ENCODE data around the gene ARFGEF2. TPM values are rescaled to one million over a fixed set of nuclear protein-coding genes. Genes with fewer than 3 reads are reported as not detected.

ARFGEF2 gene
- total and polyA plus RNA-seq, 4 donors, result 7.4 to 35.1 (median 20.1) TPM

DNA sequence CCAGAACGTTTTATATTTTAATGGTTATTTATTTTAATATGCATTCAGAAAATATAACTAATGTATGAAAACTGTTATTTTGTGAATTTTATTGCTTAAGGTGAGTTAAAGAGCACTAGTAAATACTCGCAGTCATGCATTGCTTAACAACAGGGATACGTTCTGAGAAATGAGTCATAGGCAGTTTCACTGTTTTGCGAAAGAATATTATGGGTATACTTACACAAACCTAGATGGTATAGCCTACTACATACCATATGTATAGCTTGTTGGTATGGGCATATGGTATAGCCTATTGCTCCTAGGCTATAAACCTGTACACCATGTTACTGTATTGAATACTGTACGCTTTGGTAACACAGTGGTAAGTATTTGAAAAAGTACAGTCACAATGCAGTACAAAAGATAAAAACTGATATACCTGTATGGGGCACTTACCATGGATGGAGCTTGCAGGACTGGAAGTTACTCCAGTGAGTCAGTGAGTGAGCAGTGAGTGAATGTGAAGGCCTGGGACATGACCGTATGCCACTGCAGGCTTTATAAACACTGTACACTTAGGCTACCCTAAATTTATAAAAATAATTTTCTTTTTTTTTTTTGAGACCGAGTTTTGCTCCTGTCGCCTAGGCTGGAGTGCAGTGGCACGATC is 38.5 kb downstream of the ARFGEF2 start:
- DNase-seq (no peak), ATAC-seq (ENCODE audit: insufficient read depth, low FRiP score) (no peak)
- Histone ChIP-seq H3K27me3 (ENCODE audit: control insufficient read depth in 3 of 3, insufficient read depth in 3 of 3, low read length in 2 of 3) (no peaks in the 10 kb centered on the region), H3K9ac (ENCODE audit: insufficient read depth in 1 of 2, low read length in 2 of 2) (no peak overlapping the region), H3K9me3 (ENCODE audit: control insufficient read depth in 4 of 4, insufficient read depth in 3 of 4, low read length in 3 of 4) (no peaks in the 10 kb centered on the region), H3K27ac (ENCODE audit: low read depth in 1 of 2, low read length in 1 of 2) (no peak overlapping the region), H3K4me3 (no peak overlapping the region), H3K4me1 (ENCODE audit: control insufficient read depth in 5 of 5, insufficient read depth in 5 of 5, low read length in 5 of 5) (peaks cover 0 to 3% (median 0%) of the 10 kb centered on the region in 5 donors), H3K36me3 (ENCODE audit: control insufficient read depth in 4 of 4, insufficient read depth in 4 of 4, low read length in 4 of 4) (peaks cover 6 to 29% (median 12%) of the 10 kb centered on the region in 4 donors)
- no peak for TF ChIP-seq CTCF (IDR thresholded peaks at IDR 0.05; ENCODE audit: control extremely low read depth, extremely low read depth)
- 82 to 91% methylated on average over 9 of the region's 9 CpGs for WGBS, 2 donors

DNA sequence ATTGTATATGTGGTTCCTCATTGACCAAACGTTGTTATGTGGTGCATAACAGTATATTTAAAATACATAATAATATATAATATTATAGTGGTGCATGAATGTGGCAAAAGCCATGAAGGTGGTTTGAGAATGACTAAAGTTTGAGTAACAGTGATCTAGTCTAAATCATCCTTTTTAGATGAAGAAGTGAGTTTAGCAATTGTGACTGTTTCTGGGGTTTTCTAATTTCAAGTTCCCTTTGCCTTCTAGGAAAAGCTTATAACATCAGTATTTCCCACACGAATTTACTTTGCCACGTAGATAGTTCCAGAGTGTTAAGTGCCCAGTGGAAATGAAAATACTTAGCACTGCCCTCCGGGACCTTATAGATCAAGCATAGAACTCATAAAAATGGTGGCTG is 40.9 kb downstream of the ARFGEF2 start:
- 80 to 86% methylated on average over 4 of the region's 4 CpGs for WGBS, 2 donors
- Histone ChIP-seq H3K4me3 (no peak overlapping the region), H3K36me3 (ENCODE audit: control insufficient read depth in 4 of 4, insufficient read depth in 4 of 4, low read length in 4 of 4) (peaks cover 6 to 33% (median 11%) of the 10 kb centered on the region in 4 donors), H3K9ac (ENCODE audit: insufficient read depth in 1 of 2, low read length in 2 of 2) (no peak overlapping the region), H3K27ac (ENCODE audit: low read depth in 1 of 2, low read length in 1 of 2) (no peak overlapping the region), H3K9me3 (ENCODE audit: control insufficient read depth in 4 of 4, insufficient read depth in 3 of 4, low read length in 3 of 4) (no peaks in the 10 kb centered on the region), H3K27me3 (ENCODE audit: control insufficient read depth in 3 of 3, insufficient read depth in 3 of 3, low read length in 2 of 3) (no peaks in the 10 kb centered on the region), H3K4me1 (ENCODE audit: control insufficient read depth in 5 of 5, insufficient read depth in 5 of 5, low read length in 5 of 5) (no peaks in the 10 kb centered on the region)
- TF ChIP-seq CTCF (IDR thresholded peaks at IDR 0.05; ENCODE audit: control extremely low read depth, extremely low read depth), result no peak
- no peak for DNase-seq
- no peak for ATAC-seq (ENCODE audit: insufficient read depth, low FRiP score)

DNA sequence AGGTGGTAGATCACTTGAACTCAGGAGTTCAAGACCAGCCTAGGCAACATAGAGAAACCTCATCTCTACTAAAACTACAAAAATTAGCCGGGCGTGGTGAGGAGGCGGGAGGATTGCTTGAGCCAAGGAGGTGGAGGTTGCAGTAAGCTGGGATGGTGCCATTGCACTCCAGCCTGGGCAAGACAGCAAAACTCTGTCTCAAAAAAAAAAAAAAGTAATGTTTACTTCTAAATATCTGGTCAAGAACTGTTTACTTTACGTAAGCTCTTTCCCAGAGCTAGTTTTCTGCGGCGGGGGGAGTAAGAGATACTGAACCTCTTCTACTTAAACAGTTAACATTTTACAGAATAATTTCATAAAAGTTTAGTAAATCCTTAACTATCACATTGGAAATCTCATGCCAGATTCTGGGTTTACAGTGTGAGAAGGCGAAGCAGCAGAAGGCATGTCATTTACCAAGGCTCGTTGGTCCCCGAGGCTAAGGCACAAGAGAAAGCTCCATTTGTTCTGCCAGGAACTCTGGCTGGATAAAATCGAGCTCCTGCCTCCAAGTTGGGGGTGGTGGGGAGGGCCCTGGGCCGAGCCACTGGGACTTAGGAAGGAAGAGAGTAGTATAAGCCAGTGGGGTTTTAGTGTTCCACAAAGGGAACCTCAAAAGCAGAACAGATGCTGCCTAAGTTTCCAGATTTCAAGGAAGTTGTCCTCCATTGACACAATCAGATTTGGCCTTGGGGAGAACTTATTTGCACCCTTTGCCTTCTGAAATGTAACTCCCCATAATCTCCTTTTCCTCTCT is 41.7 kb downstream of the ARFGEF2 start:
- TF ChIP-seq CTCF (IDR thresholded peaks at IDR 0.05; ENCODE audit: control extremely low read depth, extremely low read depth), result no peak
- no peak overlapping the region for H3K9ac ChIP-seq (ENCODE audit: insufficient read depth in 1 of 2, low read length in 2 of 2)
- no peaks in the 10 kb centered on the region for H3K27me3 ChIP-seq (ENCODE audit: control insufficient read depth in 3 of 3, insufficient read depth in 3 of 3, low read length in 2 of 3)
- H3K4me3 ChIP-seq, result no peak overlapping the region
- ATAC-seq (ENCODE audit: insufficient read depth, low FRiP score), result no peak
- H3K36me3 ChIP-seq (ENCODE audit: control insufficient read depth in 4 of 4, insufficient read depth in 4 of 4, low read length in 4 of 4), result peaks cover 6 to 28% (median 11%) of the 10 kb centered on the region in 4 donors
- WGBS, 2 donors, result 81 to 82% methylated on average over 11 of the region's 11 CpGs
- H3K4me1 ChIP-seq (ENCODE audit: control insufficient read depth in 5 of 5, insufficient read depth in 5 of 5, low read length in 5 of 5), result no peaks in the 10 kb centered on the region
- no peak overlapping the region for H3K27ac ChIP-seq (ENCODE audit: low read depth in 1 of 2, low read length in 1 of 2)
- H3K9me3 ChIP-seq (ENCODE audit: control insufficient read depth in 4 of 4, insufficient read depth in 3 of 4, low read length in 3 of 4), result no peaks in the 10 kb centered on the region
- peak in 1 of 3 donors; percentile 22 for DNase-seq

Measured in lung (tissue), 12 donors.